K562 (cell line): ENCODE measurements around the gene RNF166. TPM values are rescaled to one million over a fixed set of nuclear protein-coding genes. Genes with fewer than 3 reads are reported as not detected.

Experiments
- ELF2 ChIP-seq: fragments of 250-450 bp; sonication (Bioruptor Pico); IDR thresholded peaks from 2 replicates; pipeline ENCODE4 v1.5.0; 2021; ENCODE audit warnings: mild to moderate bottlenecking
- FIP1L1 ChIP-seq: fragments of 200-400 bp; formaldehyde crosslinking; IDR thresholded peaks from 2 replicates; pipeline ENCODE4 v1.6.1; 2018; ENCODE audit warnings: mild to moderate bottlenecking, low read depth, low read length; ENCODE audit not compliant: poor library complexity, severe bottlenecking
- HNRNPL ChIP-seq: fragments of 200-400 bp; formaldehyde crosslinking; IDR thresholded peaks from 2 replicates; pipeline ENCODE4 v1.6.1; 2017; ENCODE audit warnings: low read depth, mild to moderate bottlenecking, low read length
- MAFG ChIP-seq: fragments of 450-650 bp; conservative IDR thresholded peaks from 2 replicates; pipeline ENCODE4 v1.6.1; 2016; ENCODE audit warnings: missing genetic modification characterization, missing compliant biosample characterization
- POLR2G ChIP-seq: fragments of 200-400 bp; formaldehyde crosslinking; IDR thresholded peaks from 2 replicates; pipeline ENCODE4 v1.6.1; 2017; ENCODE audit warnings: low read depth, mild to moderate bottlenecking, antibody characterized with exemption, low read length, moderate library complexity
- ZNF134 ChIP-seq: fragments of 250-450 bp; sonication (Bioruptor Pico); conservative IDR thresholded peaks from 2 replicates; pipeline ENCODE4 v1.4.0; 2020
- ZNF232 ChIP-seq: sonication (generic); formaldehyde crosslinking; IDR thresholded peaks from 2 replicates; pipeline ENCODE4 v1.8.0; 2022; ENCODE audit warnings: mild to moderate bottlenecking, missing genetic modification reagents
- ZNF518B ChIP-seq: fragments of 250-450 bp; sonication (Bioruptor Pico); IDR thresholded peaks from 2 replicates; pipeline ENCODE4 v1.5.0; 2021; ENCODE audit warnings: mild to moderate bottlenecking, moderate library complexity
- polyA plus RNA-seq, 8 experiments: library from polyadenylated mRNA; depleted of rRNA in 4 of 8; stranded (reverse) in 5 of 8; unstranded in 3 of 8; fragments of >200 nt; fragmentation: Nextera tagmentation in 2 of 8; fragmentation: Illumina TruSeq in 1 of 8; extraction: Ambion mirVana in 2 of 8; extraction: Trizol in 1 of 8; gene quantifications; 2 replicates each; pipeline versions ENCODE4 v1.2.1 to v1.2.3, GENCODE V29; 2011 to 2014; ENCODE audit warnings: inconsistent platforms in 1 of 8, missing spikeins in 1 of 8
- total RNA-seq, 7 experiments: library from RNA; depleted of rRNA in 6 of 7; stranded (reverse); fragments of >200 nt in 6 of 7; fragmentation: Illumina TruSeq in 2 of 7; extraction: Trizol in 2 of 7; gene quantifications; 2 replicates each; pipeline versions ENCODE4 v1.2.1 to v1.2.3, GENCODE V29; 2011 to 2021; ENCODE audit warnings: low replicate concordance in 1 of 7

The RNF166 gene
- total and polyA plus RNA-seq, 9 of the 15 experiments (the other 6 are each of a cell fraction or from before 2014, with no cell fraction given): 0.56 to 60.3 (median 19.5) TPM

GRCh38 chr16:88721815-88722755, 15.9 kb upstream of the RNF166 start (continued):
- TF ChIP-seq POLR2G (peak; percentile 67), ZNF134 (CRISPR knock-in tag) (no peak), HNRNPL (peak; percentile 43; the same call in 1 of the 2 replicates), ELF2 (no peak), FIP1L1 (peak; percentile 62), MAFG (no peak), ZNF232 (no peak), ZNF518B (CRISPR knock-in tag) (no peak)
- TF ChIP-seq, all 486 proteins: peak for 5
